NCI-H460 (cell line): ENCODE results near the gene COG3. TPM values are rescaled to one million over a fixed set of nuclear protein-coding genes. Genes with fewer than 3 reads are reported as not detected.
A peak's percentile ranks its signal among the peaks of the same experiment; 100 is the strongest.

Source experiments
- DNase-seq: peaks from one replicate; pipeline ENCODE4 v3.0.0-alpha.2; 2016; ENCODE audit warnings: low read depth; ENCODE audit errors: extremely low read depth
- total RNA-seq: library from RNA; depleted of rRNA; stranded (reverse); fragments of >200 nt; shearing (Covaris generic); gene quantifications from 2 replicates; pipeline ENCODE4 v1.2.3, GENCODE V29; 2014

COG3 gene
- total RNA-seq, 1 experiment from 2014 or later = 19.8 TPM

DNA sequence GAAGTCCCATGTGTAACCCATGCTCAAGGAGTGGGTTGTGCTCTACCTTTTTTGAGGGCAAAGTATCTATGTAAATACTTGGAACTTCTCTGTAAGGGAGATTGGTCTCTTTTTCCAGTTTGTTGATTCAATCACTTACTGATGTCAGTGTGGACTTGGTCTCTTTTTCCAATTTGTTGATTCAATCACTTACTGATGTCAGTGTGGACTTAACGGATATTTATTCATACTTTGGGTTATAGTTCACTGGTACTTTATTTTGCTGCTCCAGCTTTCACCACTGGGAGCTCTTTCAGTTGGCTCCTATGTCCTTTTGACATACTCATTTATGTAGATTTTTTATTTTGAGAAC is 36.4 kb downstream of the COG3 start:
- DNase-seq = no peak

DNA sequence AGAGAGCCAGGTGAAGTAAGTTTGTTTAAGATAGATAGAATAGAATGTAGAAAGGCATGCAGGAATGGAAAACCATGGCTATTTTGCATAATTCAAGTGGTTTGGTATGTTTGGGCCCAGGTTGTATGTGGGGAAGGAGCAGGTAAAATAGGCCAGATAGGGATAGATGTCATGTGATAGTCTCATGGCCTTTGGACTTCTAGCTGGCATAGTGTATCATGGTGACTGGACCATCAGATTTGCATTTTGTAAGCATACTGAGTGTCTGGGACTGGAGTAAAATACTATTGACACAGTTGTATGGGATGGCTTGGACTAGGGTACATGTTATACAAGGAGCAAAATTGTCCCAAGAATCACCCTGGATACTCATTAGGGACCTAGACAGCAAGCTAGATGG is 38.9 kb downstream of the COG3 start:
- no peak for DNase-seq

DNA sequence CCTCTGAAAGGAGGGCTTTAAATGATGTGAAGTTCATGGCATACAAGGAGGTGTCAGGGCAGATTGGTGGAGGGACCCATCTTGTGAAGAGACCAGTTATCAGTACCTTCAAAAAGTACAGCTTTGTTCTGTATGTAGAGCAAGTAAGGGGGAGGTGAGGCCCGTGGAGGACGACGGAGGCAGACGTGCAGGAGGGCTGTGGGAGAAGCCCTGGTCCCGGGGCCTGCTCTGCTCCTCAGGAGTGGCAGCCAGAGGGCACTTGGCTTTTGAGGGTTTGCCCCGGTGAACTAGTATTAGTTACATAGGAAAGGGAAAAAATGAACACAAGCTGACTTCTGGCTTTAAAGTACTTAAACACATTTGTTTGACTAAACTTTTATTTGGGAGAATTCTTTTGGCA is 42.1 kb downstream of the COG3 start:
- no peak for DNase-seq

DNA sequence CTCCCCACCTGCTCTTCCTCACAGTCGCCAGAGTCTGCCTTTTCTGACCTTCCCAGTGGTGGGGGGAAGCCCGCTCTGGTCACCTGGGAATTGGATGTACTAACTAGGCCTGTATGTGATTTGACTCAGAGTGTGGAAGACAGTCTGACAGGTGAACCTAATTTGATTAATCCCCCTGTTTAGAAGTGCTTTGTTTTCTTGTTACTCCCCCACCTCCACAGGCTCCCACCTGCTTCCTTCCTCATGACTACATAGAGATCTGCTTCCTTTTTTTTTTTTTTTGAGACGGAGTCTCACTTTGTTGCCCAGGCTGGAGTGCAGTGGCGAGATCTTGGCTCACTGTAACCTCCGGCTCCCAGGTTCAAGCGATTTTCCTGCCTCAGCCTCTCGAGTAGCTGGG is 44.0 kb downstream of the COG3 start:
- DNase-seq = no peak

DNA sequence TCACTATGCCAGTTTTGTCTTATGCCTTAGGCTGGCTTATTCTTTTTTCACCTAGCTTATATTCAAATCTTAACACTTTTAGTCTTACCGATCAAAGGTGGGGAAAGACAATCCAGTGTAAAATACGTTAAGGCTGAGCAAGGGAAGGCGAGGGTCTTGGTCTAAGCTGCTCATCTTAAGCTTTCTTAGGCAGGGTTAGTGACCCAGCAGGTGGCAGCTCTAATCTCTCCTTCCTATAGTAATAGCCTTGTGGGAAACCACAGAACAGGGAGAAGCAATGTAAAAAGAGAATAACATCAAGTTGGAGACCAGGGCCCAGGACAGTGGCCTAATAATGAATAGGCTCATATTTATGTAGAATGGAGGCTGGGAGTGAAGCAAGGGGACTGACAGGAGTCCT is 45.9 kb downstream of the COG3 start:
- DNase-seq = no peak

DNA sequence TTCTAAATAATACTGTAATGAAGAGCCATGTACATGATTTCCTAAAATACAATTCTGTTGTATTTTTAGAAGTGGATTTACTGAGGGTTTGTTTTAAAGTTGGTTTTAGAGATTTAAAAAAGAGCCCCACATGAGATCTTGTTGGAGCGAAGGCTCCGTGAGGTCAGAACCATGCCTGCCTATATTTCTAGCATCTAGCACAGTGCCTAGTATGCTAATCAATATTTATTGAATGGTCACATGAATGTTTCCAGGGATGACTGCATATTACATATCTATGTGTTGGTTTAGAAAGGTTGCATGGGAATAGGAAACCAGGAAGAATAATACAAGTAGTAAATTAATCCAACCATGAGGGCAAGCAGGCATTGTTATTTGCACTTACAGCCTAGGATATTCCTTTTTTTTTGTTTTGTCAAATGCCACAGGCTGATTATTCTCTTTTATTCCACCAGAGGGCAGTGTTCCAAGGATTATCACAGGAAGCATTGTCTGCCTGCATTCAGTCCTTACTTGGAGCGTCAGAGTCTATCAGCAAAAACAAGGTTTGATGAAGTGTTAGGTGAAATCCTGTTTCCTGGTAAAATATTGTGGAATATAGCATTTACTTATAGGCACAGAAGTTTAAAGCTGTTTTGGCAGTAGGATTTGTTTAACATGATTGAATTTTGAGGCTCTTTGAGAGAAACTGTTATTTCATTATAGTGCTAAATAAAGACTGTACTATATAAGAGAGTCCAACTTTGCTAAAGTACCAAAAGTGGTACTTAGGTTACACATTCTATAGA is 46.8 kb downstream of the COG3 start:
- peak; percentile 54 for DNase-seq

DNA sequence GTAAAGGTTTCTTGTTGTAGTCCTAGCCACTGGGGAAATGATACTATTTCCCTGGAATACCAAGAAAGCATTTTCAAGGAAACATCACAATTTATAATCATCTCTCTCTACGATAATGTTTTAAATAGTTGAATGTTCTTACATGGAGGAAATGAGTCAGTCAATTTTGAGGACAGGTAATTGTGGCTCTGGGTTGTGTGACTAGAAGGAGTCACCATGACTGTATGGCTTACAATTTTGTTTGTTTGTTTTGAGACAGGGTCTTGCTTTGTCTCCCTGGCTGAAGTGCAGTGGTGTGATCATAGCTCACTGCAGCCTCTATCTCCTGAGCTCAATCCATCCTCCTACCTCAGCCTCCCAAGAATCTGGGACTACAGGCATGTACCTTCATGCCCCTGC is 47.4 kb downstream of the COG3 start:
- DNase-seq = no peak

DNA sequence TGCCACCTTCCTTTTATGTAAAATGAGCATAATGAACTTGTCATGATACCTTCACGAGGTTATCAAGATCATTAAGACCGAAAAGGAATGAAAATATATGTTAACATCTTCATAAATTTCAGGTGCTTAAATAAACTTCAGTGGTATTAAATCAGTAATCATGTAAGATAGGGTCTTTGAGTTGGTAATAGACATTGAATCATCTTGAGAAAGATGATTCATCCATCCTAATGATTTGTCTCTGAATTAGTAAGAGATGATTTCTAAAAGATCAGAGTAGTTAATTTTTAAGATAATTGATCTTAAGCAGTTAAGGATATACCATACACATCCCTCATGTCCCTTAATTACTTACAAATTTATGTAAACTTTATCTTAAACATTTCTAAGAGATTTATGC is 52.0 kb downstream of the COG3 start:
- DNase-seq = no peak

DNA sequence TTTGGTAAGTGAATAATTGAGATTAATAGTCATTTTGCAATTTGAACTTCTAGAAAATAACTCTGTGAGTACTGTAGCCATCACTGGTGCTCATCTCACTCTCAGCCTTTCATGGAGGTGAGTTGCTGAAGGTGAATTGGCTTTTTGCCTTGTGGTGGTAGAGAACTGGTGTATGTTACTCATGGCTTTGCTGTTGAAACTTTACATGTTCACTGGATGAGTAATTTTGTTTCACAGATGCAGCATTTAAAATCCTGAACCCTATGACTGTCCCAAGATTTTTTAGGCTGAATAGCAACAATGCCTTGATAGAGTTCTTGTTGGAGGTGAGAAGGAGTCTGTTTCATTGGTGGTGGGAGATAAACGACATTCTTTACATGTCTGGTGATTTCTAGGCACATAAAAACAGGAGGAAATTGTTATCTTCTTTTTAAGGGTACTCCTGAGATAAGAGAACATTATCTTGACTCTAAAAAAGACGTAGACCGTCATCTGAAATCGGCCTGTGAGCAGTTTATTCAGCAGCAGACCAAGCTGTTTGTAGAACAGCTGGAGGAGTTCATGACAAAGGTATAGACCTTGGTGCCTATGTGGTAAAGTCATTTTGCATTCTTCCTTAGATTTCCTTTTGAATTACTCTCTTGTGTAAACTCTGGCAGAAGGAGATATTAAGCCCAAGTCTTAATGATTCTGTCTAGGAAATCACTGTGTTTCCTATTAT is 53.9 kb downstream of the COG3 start:
- DNase-seq = no peak

DNA sequence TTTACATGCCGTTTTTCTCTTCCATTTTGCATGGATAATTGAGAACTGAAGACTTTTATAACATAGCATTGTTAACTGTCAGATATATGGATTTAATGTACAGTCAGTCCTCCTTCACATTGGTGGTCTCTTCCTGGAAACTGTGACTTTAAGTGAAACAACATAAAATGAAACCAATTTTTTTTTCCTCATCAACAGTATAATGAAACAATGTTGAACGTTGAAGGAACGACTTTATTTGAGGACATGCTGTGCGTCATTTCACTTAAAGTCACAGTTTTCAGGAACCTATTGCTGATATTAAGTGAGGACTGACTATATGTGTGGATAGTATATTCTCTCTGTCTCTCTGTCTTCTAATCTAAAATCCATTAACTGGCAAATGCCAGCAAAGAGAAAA is 54.8 kb downstream of the COG3 start:
- no peak for DNase-seq

DNA sequence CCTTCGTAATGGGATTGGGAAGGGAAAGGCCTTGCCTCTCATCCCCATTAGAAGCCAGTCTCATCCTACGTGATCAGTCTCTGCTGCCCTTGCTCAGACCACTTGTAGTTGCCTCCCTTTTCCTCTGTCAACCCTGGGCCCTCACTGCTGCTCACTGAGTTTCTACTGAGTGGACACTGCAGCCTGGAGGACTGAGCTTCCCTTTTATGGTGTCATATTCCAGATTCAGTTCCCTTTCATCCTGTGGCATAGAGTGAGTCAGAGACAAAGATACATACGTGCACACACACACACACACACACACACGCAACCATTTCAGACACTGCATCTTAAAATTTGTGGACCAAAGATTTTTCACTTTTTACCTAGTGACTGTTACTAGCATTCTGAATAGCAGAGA is 56.6 kb downstream of the COG3 start:
- DNase-seq = no peak

DNA sequence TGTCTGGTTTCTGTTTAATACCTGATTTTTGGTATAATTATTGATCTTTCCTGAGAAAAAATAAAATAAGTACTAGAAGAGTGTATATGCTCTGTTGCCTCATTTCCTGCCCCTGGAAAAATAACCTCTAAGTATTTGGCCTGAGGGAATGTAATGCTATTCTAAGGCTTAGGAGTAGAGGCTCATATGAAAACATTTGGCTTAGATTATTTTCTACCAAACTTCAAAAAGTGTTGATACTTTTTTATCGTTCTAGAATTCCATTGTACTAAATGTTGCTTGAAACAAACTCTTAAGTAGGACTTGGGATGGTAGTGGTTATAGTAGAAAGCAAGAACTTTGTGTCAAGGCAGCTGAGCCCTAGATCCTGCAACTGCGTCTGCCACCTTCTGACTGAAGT is 57.8 kb downstream of the COG3 start:
- DNase-seq = no peak

DNA sequence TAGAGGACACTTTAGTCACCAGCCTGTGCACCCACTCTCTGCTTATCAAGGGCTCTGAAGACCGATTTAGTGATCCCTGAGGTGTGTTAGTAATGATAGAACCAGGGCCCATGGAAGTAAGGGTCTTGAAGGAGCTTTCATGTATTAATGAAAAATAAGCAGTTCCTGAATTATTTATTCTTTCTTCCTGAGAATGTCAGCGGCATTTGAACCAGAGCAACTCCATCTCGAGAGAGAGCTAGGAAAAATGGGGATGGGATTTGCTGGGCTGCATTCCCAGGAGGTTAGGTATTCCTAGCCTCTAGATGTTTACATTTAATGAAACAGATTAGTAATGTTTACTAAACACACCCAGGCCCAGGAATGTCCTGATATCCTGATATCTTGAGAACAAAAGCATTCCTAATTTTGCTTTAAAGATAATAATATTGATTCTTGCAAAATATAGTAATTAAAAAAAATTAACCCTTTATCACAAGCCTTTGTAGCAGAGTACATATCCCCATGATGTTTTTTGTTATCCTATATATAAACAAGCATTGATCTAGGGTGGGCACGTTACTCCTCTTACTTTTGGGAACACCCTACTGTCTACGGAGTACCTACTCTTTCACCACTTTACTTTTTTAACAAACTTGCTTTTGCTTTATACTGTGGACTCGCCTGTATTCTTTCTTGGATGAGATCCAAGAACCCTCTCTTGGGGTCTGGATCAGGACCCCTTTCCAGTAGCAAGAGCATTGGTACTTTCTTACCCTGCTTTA is 63.1 kb downstream of the COG3 start:
- peak; percentile 22 for DNase-seq

DNA sequence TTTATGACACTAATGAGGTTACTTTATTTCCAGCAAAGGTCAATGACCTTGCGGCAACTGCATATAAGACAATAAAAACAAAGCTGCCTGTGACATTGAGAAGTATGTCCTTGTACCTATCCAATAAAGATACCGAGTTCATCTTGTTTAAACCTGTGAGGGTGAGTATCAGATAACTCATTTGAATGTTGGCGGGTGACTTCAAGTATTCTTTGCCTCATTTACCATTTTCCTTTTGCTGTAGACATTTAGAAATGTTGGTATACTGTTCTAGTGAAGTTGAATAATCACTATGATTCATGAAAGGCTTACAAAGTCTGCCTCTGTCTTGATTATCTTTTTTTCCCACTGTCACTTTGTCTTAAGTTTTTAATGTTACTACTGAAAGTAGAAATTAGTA is 65.0 kb downstream of the COG3 start:
- no peak for DNase-seq

DNA sequence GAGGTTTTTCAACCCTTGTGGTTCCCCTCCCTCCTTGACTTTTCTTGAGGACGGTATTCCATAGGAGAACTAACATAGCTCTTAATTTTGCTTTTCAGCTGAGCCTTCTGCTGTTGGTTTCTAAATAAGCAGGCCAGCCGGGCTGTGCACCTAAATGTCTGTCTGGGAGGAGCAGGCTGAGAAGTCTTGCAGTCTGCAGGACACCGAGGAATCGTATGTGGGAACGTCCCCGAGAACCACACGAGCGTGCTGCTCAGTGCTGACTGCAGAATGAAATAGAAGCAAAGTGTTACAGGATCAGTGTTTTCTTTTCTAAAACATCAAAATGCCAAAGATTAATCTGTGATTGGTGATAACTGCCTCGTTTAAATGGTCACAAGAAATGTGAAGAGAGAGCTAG is 69.9 kb downstream of the COG3 start:
- no peak for DNase-seq

DNA sequence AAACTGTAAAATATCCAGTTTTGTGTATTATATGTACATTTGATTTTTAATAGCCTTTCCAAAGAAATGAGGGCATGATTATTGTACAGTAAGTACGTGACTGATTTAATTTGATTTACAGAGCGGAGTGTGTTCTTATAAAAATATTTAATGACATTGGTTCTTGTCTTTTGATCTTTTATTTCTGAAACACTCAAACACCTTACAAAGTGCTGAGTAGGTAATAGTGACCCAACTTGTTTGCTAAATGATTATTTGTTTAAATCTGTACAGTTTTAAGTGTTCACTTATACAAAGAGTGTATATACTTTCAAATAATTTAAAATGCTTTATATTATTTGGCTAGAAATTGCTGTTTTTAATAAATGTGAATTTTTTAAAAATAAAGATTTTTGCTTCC is 71.5 kb downstream of the COG3 start:
- no peak for DNase-seq

DNA sequence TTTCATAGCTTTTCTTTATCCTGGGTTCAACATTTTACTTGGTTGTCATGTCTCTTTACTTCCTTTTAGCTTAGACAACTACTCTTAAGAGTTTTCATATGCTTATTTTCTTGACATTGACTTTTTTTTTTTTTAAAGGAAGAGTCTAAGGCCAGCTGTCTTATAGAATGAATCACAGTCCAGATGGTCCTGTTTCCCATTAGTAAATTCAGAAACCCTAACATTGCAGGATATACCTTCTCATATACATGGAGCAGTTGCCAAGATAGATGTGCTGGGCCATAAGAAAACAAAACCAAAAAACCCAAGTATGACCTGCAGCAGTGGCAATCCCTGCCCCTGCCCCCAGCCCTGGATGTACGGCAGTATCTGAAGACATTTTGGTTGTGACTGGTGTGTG is 72.8 kb downstream of the COG3 start:
- DNase-seq = no peak

DNA sequence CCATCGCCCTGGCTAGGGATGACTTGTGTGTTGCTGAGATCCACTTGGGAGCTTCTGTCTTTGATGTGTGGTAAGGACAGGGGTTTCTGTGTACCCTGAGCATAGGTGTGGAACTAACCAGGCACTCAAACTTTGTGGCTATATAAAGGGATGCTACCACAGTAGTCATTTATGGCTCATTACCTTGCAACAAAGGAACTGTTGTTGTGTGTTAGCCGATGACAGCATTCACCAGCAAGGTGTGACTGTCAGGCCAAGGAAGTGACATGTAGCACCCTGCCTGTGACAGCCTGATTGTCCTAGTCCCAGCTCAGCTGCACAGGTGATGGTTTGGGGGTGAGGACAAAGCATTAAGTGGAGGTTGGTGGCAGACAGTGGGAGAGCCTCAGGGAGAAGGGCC is 73.6 kb downstream of the COG3 start:
- DNase-seq = no peak

DNA sequence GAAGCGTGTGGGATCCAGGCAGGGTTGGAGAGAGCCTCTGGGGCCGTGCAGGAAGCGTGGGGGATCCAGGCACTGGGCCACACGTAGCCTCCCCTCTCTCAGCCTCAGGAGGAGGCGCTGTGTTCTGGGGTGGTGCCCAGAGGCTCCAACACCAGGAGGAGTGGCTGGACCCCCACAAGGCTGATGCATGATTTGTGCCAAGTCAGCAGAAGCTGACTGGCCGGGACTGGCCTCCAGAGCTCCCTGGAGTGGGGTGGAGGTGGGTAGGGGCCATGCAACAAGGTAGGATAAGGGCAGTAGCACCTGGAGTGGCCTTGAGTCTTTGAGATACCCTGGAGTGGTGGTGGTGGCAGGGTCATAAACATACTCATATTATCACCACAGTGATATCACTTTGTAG is 75.5 kb downstream of the COG3 start:
- DNase-seq = no peak

DNA sequence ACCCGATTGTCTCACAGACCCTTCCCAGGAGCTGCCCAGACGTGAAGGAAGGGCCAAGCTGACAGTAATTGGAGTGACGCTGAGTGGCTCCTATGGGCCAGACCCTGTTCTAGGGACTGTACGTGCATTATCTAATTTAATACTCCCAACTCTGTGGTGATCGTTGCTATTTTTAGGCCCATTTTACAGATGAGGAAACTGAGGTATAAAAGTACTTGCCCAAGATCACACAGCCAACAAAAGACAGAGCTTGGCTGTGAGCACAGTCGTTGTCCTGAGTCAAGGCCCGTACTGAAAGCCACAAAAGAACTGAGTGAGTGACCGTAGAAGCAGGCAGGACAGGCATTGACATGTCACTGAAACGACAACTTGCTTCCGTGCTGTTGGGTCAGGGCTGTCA is 76.1 kb downstream of the COG3 start:
- no peak for DNase-seq

DNA sequence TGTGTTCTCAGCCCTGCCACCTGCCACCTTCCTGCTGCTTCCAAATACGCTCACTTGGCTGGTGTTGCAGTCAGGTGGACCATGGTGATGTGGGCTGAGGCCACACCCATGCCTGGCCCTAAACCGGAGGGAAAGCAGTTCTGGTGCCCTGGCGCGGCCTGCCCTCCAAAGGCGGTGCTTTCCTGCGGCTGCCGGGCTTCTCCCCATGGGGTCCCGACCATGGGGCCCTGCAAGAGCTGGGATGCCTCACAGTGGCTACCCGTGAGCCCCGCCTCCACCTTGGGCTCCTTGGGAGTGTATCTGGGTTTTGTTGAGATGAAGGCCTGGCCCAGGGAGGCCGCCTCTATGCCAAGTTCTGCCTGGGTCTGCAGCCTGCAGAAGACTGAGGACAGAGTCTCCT is 77.1 kb downstream of the COG3 start:
- no peak for DNase-seq

DNA sequence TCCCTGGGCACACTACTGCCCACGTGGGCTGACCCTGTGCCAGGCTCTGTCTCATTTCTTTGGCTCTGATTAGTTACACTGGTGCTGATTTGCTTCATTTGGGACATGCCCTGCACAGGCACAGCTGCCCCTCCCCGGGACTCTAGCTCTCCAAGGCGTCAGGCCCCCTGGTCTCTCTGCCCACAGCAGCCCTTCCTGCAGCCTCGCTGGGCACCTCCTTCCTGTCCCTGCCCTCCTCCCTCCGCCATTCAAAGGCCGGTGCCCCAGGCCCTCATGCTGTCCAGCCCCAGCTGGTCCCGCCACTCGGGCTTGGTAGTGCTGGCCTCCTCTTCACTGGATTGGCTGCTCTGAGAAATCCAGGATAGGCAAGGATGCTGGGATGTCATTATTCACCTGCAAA is 77.7 kb downstream of the COG3 start:
- DNase-seq = no peak
